Activated T-helper 9 cell treated with anti-CD3 and anti-CD28 coated beads, Interleukin-2, amount 50 U/mL, for 16 hours (primary cell): Measurements from ENCODE around the gene B4GALNT1.
"Not testable (repeated sequence)": the region's sequence is repeated elsewhere in the genome, so short reads cannot be mapped to it uniquely, and the experiment has no call there.

Experiments used
- DNase-seq: peaks from one replicate; pipeline ENCODE4 v3.0.0-alpha.2; 2020; ENCODE audit warnings: low read depth

Gene B4GALNT1

DNA sequence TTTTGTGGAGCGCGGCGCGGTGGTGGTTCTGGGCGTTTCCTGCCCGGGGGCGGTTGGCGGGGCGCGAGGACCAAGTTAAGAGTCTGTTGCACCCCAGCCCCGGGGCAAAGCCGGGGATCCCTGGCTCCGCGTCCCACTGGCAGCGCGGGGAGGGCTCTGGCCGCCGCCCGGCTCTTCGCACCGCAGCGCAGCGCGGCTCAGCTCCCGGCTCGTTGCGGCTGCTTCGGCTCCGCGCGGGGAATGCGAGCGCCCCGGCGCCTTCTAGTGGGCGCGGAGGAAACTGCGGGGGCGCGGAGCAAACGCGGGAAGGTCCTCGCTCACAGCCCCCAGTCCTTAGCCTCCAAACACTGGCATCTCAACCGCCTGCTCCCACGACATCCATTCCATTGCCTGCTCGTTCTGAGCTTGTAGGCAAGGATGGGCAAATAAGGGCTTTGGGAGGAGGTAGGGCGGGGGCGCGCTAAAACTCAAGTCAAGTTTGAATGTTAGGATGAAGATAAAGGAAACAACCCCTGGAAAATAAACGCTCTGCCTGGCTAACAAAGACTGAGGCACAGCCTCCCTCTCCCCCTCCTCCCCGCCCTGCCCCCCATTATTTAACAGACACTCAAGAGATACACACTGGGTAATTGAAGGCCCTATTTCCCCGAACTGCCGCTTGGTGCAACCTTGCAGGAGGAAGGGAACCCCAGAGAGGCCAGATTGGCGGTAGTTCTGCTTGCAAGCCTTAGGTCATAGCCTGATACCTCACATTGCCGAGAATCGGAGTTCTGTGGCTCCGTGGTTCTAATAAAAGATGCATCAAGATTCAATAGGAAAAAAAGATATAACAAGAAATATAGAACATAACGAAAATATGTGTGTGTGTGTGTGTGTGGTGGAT is at the start of gene B4GALNT1:
TSS of gene B4GALNT1 (minus strand) at position 244 of the 883 bp plus-strand sequence. CDS start 1,069 bp downstream, outside the sequence.
- DNase-seq: peak; percentile 53

DNA sequence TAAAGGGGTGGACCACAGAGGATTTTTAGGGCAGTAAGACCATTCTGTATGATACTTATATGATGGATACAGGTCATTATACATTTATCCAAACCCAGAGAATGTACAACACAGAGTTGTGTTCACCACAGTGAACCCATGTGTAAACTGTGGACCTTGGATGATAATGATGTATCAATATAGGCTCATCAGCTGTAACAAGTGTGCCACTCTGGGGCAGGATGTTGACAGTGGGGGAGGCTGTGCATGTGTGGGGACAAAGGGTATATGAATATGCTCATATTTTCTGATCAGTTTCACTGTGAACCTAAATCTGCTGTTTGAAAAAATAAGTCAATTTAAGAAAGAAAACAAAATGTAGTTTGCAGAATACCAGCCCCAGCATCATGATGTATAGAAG is 46.7 kb upstream of the B4GALNT1 start:
- DNase-seq: no peak

DNA sequence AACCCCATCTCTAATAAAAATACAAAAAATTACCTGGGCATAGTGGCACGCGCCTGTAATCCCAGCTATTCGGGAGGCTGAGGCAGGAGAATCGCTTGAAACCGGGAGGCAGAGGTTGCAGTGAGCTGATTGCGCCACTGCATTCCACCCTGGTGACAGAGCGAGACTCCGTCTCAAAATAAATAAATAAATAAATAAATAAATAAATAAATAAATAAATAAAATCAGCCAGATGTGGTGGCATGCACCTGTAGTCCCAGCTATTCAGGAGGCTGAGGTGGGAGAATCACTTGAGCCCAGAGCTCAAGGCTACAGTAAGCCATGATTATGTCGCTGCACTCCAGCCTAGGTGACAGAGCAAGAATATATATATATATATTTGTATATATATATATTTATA is 44.9 kb upstream of the B4GALNT1 start:
- DNase-seq: not testable (repeated sequence)

DNA sequence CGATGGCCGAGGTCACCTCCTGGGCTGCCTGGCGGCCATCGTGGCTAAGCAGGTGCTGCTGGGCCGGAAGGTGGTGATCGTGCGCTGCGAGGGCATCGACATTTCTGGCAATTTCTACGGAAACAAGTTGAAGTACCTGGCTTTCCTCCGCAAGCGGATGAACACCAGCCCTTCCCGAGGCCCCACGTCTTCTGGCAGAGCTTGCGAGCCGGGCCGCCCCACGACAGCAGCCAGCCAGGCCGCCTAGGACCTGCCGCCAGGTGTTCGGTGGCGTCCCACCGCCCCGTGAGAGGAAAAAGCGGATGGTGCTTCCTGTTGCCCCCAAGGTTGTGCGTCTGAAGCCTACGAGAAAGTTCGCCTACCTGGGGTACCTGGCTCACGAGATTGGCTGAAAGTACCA is 41.7 kb upstream of the B4GALNT1 start:
- no peak for DNase-seq

DNA sequence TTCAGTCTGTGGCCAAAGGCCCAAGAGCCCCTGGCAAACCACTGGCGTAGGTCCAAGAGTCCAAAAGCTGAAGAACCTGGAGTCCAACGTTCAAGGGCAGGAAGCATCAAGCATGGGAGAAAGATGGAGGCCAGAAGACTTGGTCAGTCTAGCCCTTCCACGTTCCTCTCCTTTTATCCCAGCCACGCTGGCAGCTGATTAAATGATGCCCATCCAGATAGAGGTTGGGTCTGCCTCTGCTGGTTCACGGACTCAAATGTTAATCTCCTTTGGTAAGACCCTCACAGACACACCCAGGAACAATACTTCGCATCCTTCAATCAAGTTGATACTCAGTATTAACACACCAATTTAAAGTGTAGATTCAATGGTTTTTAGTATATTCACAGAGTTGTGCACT is 39.8 kb upstream of the B4GALNT1 start:
- DNase-seq: no peak

DNA sequence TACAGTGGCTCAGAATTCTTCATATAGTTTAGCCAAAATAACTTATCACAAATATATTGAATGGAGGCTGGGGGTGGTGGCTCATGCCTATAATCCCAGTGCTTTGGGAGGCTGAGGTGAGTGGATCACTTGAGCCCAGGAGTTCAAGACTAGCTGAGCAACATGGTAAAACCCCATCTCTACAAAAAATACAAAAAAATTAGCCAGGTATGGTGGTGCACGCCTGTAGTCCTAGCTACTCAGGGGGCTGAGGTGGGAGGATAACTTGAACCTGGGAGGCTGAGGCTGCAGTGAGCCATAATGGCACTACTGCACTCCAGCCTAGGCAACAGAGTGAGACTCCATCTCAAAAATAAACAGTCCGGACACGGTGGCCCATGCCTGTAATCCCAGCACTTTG is 38.8 kb upstream of the B4GALNT1 start:
- not testable (repeated sequence) for DNase-seq

DNA sequence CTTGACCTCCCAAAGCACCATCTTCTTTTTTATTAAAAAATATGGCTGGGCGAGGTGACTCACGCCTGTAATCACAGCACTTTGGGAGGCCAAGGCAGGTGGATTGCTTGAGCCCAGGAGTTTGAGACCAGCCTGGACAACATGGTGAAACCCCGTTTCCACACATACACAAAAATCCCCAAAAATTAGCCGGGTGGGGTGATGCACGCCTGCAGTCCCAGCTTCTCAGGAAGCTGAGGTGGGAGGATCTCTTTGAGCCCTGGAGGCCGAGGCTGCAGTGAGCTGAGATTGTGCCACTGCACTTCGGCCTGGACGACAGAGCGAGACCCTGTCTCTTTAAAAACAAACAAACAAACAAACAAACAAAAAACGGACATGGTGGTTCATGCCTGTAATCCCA is 36.7 kb upstream of the B4GALNT1 start:
- not testable (repeated sequence) for DNase-seq

DNA sequence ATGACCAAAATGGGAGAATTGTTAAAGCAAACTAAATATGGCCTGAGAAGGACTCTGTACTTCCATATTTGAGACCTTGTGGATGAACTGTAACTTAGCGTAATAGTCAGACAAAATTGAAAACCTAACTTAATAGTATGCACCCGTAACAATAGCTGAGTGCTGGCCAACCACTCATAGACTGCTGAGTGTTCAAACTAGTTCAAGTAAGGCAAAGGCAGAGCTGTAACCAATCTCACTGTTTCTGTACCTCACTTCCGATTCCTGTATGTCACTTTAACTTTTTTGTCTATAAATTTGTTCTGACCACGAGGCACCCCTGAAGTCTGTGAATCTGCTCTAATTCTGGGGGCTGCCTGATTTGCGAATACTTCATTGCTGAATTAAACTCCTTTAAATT is 33.9 kb upstream of the B4GALNT1 start:
- DNase-seq: no peak

DNA sequence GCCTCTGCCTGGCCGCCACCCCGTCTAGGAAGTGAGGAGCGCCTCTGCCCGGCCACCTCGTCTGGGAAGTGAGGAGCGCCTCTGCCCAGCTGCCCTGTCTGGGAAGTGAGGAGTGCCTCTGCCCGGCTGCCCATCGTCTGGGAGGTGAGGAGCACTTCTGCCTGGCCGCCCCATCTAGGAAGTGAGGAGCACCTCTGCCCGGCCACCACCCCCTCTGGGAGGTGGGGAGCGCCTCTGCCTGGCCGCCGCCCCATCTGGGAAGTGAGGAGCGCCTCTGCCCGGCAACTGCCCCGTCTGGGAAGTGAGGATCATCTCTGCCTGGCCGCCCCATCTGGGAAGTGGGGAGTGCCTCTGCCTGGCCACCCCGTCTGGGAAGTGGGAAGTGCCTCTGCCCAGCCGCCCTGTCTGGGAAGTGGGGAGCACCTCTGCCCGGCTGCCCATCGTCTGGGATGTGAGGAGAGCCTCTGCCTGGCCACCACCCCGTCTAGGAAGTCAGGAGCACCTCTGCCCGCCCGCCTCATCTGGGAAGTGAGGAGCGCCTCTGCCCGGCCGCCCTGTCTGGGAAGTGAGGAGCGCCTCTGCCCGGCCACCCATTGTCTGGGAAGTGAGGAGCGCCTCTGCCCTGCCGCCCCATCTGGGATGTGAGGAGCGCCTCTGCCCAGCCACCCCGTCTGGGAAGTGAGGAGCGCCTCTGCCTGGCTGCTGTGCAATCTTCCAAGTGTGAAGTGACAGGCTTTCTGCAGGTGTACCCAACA is 32.2 kb upstream of the B4GALNT1 start:
- not testable (repeated sequence) for DNase-seq

DNA sequence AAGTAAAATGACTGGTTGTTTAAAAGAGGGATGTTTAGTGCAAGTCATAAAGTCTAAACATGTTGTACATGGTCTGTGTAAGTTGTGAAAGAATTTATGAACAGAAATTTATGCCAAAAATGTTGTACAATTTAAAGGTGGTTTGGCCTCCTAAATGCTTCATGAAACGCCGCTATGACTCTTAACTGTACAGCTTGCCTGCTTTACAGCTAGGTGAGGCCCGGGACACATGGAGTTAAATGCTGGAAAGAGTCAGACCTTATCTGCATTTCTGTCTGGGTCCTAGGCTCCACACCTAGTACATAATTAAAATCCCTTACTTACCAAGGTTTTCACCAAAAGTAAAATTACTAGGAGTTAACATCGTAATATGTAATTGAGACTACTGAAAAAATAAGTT is 28.4 kb upstream of the B4GALNT1 start:
- DNase-seq: no peak

DNA sequence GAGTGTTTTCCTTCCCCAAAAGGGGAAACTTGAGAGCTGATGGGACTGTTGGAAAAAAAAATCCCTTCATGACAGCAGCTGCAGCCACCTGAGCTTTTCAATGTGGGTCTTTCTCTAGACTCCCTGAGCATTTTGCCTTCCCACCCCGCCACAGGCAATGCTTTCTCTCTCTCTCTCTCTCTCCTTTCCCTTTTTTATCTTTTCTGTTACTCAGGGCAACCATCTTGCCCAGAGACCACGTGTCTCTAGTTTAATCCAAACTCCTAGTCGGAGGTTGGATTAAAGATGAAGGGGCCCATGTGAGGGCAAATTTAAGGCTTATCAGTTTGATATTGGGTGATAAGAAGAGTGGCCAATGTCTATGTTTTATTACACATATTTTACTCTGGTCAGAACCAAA is 25.9 kb upstream of the B4GALNT1 start:
- no peak for DNase-seq

DNA sequence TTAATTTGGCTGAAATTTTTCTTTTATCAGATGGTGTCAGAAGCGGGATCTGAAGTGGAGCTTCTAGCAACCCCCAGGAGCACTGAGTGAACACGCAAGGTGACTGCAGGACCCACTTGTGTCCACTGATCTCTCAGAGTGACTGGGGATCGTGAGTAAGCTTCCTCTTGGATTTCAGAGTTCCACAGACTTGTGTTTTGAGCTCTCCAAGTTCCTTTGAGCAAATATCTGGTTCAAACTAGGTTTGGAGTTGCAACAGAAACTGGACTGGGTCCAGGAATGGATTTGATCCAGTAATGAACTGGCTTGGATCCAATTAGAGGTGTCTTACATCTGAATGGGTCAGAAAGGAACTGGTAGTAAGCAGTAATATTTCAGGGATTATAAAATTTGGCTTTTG is 24.7 kb upstream of the B4GALNT1 start:
- no peak for DNase-seq

DNA sequence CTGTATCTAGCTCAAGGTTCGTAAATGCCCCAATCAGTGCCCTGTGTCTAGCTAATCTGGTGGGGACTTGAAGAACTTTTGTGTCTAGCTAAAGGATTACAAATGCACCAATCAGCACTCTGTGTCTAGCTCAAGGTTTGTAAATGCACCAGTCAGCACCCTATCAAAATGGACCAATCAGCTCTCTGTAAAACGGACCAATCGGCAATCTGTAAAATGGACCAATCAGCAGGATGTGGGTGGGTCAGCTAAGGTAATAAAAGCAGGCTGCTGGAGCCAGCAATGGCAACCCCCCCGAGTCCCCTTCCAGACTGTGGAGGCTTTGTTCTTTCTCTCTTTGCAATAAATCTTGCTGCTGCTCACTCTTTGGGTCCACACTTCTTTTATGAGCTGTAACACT is 23.4 kb upstream of the B4GALNT1 start:
- not testable (repeated sequence) for DNase-seq

DNA sequence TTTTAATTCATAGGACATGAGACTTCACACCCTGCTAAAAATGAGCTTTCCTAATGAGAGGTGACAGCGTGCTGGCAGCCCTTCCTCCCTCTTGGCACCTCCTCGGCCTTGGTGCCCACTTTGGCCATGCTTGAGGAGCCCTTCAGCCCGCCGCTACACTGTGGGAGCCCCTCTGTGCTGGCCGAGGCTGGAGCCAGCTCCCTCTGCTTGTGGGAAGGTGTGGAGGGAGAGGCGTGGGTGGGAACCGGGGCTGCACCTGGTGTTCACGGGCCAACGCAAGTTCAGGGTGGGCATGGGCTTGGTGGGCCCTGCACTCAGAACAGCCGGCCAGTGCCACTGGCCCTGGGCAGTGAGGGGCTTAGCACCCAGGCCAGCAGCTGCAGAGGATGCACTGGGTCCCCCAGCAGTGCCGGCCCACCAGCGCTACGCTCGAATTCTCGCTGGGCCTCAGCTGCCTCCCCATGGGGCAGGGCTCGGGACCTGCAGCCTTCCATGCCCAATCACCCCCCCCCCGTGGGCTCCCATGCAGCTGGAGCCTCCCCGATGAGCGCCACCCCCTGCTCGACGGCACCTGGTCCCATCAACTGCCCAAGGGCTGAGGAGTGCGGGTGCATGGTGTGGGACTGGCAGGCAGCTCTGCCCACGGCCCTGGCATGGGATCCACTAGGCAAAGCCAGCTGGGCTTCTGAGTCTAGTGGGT is 22.7 kb upstream of the B4GALNT1 start:
- no peak for DNase-seq

DNA sequence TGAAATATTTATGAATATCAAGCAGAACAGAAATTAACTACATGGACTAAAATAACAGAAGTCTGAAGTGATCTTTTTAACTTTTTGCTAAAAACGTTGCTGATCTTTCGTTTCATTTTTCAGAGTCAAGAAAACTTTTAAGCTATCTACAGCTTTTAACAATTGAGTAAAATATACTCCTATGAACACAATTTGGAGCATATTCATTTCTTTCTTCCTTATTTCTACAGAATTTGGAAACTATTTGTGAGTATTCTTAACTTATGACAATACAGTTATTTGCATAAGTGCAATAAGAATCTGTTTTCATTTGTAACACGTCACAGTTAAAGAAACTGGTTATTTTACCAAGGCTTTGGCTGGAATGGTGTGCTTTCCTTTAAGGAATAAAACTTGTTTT is 21.0 kb upstream of the B4GALNT1 start:
- DNase-seq: no peak

DNA sequence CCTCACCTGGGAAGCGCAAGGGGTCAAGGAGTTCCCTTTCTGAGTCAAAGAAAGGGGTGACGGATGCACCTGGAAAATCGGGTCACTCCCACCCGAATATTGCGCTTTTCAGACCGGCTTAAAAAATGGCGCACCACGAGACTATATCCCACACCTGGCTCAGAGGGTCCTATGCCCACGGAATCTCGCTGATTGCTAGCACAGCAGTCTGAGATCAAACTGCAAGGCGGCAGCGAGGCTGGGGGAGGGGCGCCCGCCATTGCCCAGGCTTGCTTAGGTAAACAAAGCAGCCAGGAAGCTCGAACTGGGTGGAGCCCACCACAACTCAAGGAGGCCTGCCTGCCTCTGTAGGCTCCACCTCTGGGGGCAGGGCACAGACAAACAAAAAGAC is 13.7 kb upstream of the B4GALNT1 start:
- not testable (repeated sequence) for DNase-seq

DNA sequence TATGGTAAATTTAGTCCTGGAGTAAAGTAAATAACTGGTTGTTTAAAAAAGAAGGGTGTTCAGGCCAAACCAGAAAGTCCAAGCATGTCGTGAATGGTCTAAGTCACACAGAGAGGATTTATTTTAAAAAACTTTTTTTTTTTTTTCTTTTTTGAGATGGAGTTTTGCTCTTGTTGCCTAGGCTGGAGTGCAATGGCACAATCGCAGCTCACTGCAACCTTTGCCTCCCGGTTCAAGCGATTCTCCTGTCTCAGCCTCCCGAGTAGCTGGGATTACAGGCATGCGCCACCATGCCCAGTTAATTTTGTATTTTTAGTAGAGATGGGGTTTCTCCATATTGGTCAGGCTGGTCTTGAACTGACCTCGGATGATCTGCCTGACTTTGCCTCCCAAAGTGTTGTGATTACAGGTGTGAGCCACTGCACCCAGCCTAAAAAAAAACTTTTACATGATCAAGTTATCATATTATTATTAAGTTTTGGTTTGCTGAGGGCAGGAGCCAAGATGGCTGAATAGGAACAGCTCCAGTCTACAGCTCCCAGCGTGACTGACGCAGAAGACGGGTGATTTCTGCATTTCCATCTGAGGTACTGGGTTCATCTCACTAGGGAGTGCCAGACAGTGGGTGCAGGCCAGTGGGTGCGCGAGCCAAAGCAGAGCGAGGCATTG is 13.1 kb upstream of the B4GALNT1 start:
- not testable (repeated sequence) for DNase-seq

DNA sequence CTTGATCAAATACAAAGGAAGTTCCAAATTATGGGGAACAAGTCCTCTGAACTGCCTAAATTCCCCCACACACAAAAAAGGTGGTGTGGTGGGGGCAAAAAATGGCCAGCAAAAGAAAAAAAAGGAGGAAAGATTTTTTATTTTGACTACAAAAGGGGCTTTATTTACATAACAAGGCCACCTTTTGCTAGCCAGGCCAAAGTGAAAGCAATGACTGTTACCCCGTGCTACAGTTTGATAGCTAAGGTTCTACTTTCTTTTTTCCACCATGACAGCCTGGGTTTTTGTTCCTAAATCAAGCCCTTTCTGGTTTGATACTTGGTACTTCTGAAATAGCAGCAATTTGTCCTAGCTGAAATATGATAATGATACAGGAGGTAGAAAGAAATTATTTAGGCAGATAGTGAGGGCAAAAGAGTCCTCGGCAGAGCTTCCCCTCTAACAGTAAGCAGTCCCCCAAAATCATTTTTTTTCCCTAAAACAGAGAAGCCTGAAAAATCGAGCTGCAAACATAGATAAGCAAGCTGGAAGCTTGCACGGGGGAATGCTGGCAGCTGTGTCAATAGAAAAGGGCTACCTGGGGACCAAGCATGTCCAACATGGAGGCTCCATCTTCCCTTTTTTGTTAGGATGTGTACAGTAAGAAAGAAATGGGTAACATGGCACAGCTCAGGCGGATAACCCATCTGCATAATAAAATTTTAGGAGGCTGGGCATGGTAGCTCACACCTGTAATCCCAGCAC is 8.9 kb upstream of the B4GALNT1 start:
- no peak for DNase-seq

DNA sequence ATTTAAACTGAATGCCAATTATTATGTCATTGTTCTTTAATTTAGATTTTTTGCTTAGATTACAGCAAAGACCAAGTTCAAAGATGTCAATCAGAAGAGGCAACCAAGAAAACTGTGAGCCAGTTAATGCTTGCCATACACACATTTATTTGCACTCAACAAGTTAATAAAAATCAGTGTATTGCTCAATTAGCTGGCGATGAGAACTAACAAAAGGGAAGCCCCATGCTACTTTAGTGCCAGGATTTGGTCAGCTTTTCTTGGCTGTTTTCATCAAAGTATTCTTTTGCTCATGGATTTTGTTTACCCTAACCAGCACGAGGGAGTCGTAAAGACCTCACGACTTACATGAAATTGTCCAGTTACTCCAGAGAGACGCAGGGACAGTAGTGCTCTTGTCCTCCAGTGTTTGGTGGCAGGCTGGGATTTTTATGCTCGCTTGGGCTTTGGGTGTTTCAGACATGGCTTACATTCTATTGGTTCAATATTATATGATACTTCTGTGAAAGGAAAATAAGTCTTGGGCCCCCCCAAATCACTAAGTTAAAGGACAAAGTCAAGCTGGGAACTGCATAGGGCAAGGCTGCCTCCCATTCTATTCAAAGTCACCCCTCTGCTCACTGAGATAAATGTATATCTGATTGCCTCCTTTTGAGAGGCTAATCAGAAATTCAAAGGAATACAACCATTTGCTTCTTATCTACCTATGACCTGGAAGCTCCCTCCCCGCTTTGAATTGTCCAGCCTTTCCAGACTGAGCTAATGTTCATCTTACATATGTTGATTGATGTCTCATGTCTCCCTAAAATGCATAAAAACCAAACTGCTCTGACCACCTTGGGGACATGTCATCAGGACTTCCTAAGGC is 7.4 kb upstream of the B4GALNT1 start:
- no peak for DNase-seq

DNA sequence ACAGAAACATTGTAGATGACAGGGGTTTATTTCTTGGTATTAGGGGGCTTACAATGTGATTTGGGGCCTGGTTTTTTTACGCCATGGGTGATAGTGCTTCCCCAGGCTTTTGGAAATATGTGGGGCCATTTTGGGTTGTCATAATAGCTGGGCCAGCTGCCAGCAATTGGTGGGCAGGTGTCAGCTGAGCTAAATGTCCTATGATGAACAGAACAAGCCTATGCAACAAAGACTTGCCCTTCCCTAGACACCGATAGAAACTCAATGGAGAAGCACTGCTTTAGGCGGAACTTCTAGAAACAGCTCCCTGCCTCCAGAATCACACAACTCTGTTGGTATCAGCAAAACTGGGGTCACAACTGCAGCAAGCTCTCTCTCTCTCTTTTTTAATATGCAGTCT is 5.1 kb upstream of the B4GALNT1 start:
- DNase-seq: no peak
